Measurements from ENCODE around the gene NRF1. TPM values are rescaled to one million over a fixed set of nuclear protein-coding genes. Genes with fewer than 3 reads are reported as not detected.

The NRF1 gene
- polyA plus RNA-seq, 1 experiment: 10.3 TPM

DNA sequence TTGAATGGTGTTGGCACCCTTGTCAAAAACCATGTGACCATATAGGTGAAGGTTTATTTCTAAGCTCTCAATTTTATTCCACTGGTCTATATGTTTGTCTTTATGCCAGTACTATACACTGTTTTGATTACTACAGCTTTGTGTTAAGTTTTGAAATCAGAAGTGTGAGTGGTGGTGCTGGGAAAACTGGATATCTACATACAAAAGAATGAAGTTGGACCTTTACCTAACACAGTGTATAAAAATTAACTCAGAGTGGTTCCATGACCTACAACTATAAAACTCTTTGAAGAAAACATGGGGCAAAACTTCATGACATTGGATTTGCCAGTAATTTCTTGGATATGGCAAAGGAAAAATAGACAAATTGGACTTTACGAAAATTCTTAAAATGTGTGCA lies 112.2 kb downstream of the NRF1 start:
- ChIA-PET POLR2A (no interaction called here), CTCF (no interaction called here)
- no peak for TF ChIP-seq CTCF (IDR thresholded peaks at IDR 0.05; ENCODE audit: low read depth, low read length)

DNA sequence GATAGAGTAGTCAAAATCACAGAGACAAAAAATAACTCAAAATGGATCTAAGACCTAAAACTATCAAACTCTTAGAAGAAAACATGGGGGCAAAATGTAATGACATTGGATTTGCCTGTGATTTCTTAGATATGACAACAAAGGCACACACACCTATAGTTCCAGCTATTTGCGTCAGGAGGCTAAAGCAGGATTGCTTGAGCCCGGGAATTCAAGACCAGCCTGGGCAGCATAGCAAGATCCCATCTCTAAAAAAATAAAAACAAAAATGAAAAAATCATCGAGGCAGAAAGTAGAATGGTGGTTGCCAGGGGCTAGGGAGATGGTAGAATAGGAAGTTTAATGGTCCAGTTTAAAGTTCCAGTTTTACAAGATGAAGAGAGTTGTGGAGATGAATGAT lies 113.3 kb downstream of the NRF1 start:
- Histone ChIP-seq H3K9me3 (ENCODE audit: control insufficient read depth, insufficient read depth, low read length) (no peaks in the 10 kb centered on the region), H3K4me3 (ENCODE audit: low read depth, low read length) (no peak overlapping the region), H3K27ac (ENCODE audit: low read depth, low read length) (no peak overlapping the region), H3K27me3 (ENCODE audit: control insufficient read depth, insufficient read depth, low read length) (no peaks in the 10 kb centered on the region)
- CTCF ChIA-PET: no interaction called here
- no peak for DNase-seq (ENCODE audit: low read depth, low spot score)
- POLR2A ChIA-PET: no interaction called here
- no peak for TF ChIP-seq CTCF (IDR thresholded peaks at IDR 0.05; ENCODE audit: low read depth, low read length)

More for the DNA sequence above, 112.2 kb downstream of the NRF1 start:
- Histone ChIP-seq H3K27ac (ENCODE audit: low read depth, low read length) (no peak overlapping the region), H3K27me3 (ENCODE audit: control insufficient read depth, insufficient read depth, low read length) (no peaks in the 10 kb centered on the region), H3K9me3 (ENCODE audit: control insufficient read depth, insufficient read depth, low read length) (no peaks in the 10 kb centered on the region), H3K4me3 (ENCODE audit: low read depth, low read length) (no peak overlapping the region)
- DNase-seq (ENCODE audit: low read depth, low spot score): no peak

- DNase-seq (ENCODE audit: low read depth, low spot score): no peak
- Histone ChIP-seq H3K4me3 (ENCODE audit: low read depth, low read length) (no peak overlapping the region), H3K27ac (ENCODE audit: low read depth, low read length) (no peak overlapping the region), H3K9me3 (ENCODE audit: control insufficient read depth, insufficient read depth, low read length) (no peaks in the 10 kb centered on the region), H3K27me3 (ENCODE audit: control insufficient read depth, insufficient read depth, low read length) (no peaks in the 10 kb centered on the region)
- CTCF ChIA-PET: no interaction called here
- no peak for TF ChIP-seq CTCF (IDR thresholded peaks at IDR 0.05; ENCODE audit: low read depth, low read length)
- POLR2A ChIA-PET: no interaction called here
Observed at GRCh38 chr7:129728875-129729467, 117.5 kb downstream of the NRF1 start.

DNA sequence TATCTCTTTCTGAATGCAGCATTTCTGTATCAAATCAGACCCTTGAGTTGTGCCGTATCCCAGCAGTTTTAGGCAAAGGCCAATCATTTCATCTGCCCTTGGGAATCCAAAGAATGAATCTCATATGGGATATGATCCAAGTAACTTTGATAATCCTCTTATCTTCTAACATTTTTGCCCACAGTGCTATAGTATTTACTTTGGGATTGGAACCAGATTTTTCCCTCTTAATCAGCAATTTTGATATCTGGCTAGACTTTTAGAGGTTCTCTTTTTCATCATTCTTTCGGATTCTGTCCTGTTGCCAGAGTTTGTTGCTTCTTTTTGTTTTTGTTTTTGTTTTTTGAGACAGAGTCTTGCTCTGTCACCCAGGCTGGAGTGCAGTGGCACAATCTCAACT lies 118.0 kb downstream of the NRF1 start:
- POLR2A ChIA-PET: no interaction called here
- no peak overlapping the region for H3K4me3 ChIP-seq (ENCODE audit: low read depth, low read length)
- TF ChIP-seq CTCF (IDR thresholded peaks at IDR 0.05; ENCODE audit: low read depth, low read length): no peak
- no peak overlapping the region for H3K27ac ChIP-seq (ENCODE audit: low read depth, low read length)
- H3K9me3 ChIP-seq (ENCODE audit: control insufficient read depth, insufficient read depth, low read length): no peaks in the 10 kb centered on the region
- H3K27me3 ChIP-seq (ENCODE audit: control insufficient read depth, insufficient read depth, low read length): no peaks in the 10 kb centered on the region
- CTCF ChIA-PET: interaction anchor here (0.6 kb wide), 1 partner anchor 190 kb away, joined by 3 read pairs; no protein-coding TSS in a partner anchor
- no peak for DNase-seq (ENCODE audit: low read depth, low spot score)

GRCh38 chr7:129730159-129730558 lies 118.6 kb downstream of the NRF1 start:
- no peak for DNase-seq (ENCODE audit: low read depth, low spot score)
- Histone ChIP-seq H3K27ac (ENCODE audit: low read depth, low read length) (no peak overlapping the region), H3K4me3 (ENCODE audit: low read depth, low read length) (no peak overlapping the region), H3K9me3 (ENCODE audit: control insufficient read depth, insufficient read depth, low read length) (no peaks in the 10 kb centered on the region), H3K27me3 (ENCODE audit: control insufficient read depth, insufficient read depth, low read length) (no peaks in the 10 kb centered on the region)
- ChIA-PET POLR2A (no interaction called here), CTCF (interaction anchor here (0.6 to 0.7 kb wide), 2 partner anchors 10 to 189 kb away, joined by 3 read pairs; no protein-coding TSS in a partner anchor)
- no peak for TF ChIP-seq CTCF (IDR thresholded peaks at IDR 0.05; ENCODE audit: low read depth, low read length)
